Fibroblast of skin of scalp (primary cell): ENCODE data around the gene MED26.

Source experiments
- DNase-seq: peaks from one replicate; pipeline ENCODE4 v3.0.0-alpha.2; 2013

The MED26 gene

GRCh38 chr19:16650821-16651220 lies 22.8 kb upstream of the MED26 start:
- DNase-seq, result no peak

GRCh38 chr19:16649734-16650133 lies 21.7 kb upstream of the MED26 start:
- no peak for DNase-seq

- no peak for DNase-seq
These were observed 17.1 kb upstream of the MED26 start for GRCh38 chr19:16645140-16645539.

GRCh38 chr19:16641695-16642094 lies 13.7 kb upstream of the MED26 start:
- no peak for DNase-seq

- DNase-seq, result no peak
These were observed 12.9 kb upstream of the MED26 start for GRCh38 chr19:16640951-16641350.

- no peak for DNase-seq
These were observed 10.7 kb upstream of the MED26 start for GRCh38 chr19:16638666-16639065.

GRCh38 chr19:16637535-16637934 lies 9.5 kb upstream of the MED26 start:
- DNase-seq, result peak; percentile 22

GRCh38 chr19:16631465-16631864 lies 3.5 kb upstream of the MED26 start:
- no peak for DNase-seq

- DNase-seq, result peak; percentile 22
These were observed 1.1 kb upstream of the MED26 start for GRCh38 chr19:16628984-16629691.

- no peak for DNase-seq
These were observed 149 bp downstream of the MED26 start for GRCh38 chr19:16627928-16628182.

GRCh38 chr19:16627193-16627927 lies 644 bp downstream of the MED26 start:
- no peak for DNase-seq

GRCh38 chr19:16626796-16627192 lies 1.2 kb downstream of the MED26 start:
- no peak for DNase-seq

- no peak for DNase-seq
These were observed 2.6 kb downstream of the MED26 start for GRCh38 chr19:16625163-16625958.

- DNase-seq, result no peak
These were observed 3.8 kb downstream of the MED26 start for GRCh38 chr19:16624236-16624635.

- DNase-seq, result no peak
These were observed 4.4 kb downstream of the MED26 start for GRCh38 chr19:16623576-16623975.

GRCh38 chr19:16623066-16623465 lies 4.9 kb downstream of the MED26 start:
- DNase-seq, result no peak

- no peak for DNase-seq
These were observed 6.7 kb downstream of the MED26 start for GRCh38 chr19:16621165-16621800.

GRCh38 chr19:16620584-16620983 lies 7.4 kb downstream of the MED26 start:
- DNase-seq, result no peak

- DNase-seq, result no peak
These were observed 8.0 kb downstream of the MED26 start for GRCh38 chr19:16620018-16620417.

GRCh38 chr19:16619457-16619856 lies 8.5 kb downstream of the MED26 start:
- no peak for DNase-seq

GRCh38 chr19:16618248-16618647 lies 9.8 kb downstream of the MED26 start:
- DNase-seq, result no peak

GRCh38 chr19:16615808-16616207 lies 12.2 kb downstream of the MED26 start:
- no peak for DNase-seq

- no peak for DNase-seq
These were observed 13.1 kb downstream of the MED26 start for GRCh38 chr19:16614941-16615340.
